IPS-20b (cell line): Measurements from ENCODE around the gene CCDC70.

Experiments
- H3K27ac ChIP-seq: one replicate; pipeline ENCODE4 v1.5.1; 2013; ENCODE audit warnings: low read length
- H3K27me3 ChIP-seq: 2 replicates; pipeline ENCODE4 v1.6.1; 2013; ENCODE audit warnings: mild to moderate bottlenecking, low read length, inconsistent platforms; ENCODE audit not compliant: insufficient read depth
- H3K36me3 ChIP-seq: 2 replicates; pipeline ENCODE4 v1.6.1; 2013; ENCODE audit warnings: low read depth, mild to moderate bottlenecking, inconsistent platforms, low read length, moderate library complexity; ENCODE audit not compliant: insufficient read depth
- H3K4me1 ChIP-seq: 2 replicates; pipeline ENCODE4 v1.6.1; 2013; ENCODE audit warnings: mild to moderate bottlenecking, control low read depth, inconsistent platforms, low read length, moderate library complexity; ENCODE audit not compliant: insufficient read depth
- H3K4me3 ChIP-seq: 2 replicates; pipeline ENCODE4 v1.5.1; 2013; ENCODE audit warnings: mild to moderate bottlenecking, low read length, inconsistent platforms
- H3K9ac ChIP-seq: 2 replicates; pipeline ENCODE4 v1.6.1; 2013; ENCODE audit warnings: low read depth, mild to moderate bottlenecking, inconsistent platforms, low read length, moderate library complexity
- H3K9me3 ChIP-seq: 2 replicates; pipeline ENCODE4 v1.6.1; 2013; ENCODE audit warnings: mild to moderate bottlenecking, low read depth, low read length, inconsistent platforms; ENCODE audit not compliant: insufficient read depth

The CCDC70 gene

DNA sequence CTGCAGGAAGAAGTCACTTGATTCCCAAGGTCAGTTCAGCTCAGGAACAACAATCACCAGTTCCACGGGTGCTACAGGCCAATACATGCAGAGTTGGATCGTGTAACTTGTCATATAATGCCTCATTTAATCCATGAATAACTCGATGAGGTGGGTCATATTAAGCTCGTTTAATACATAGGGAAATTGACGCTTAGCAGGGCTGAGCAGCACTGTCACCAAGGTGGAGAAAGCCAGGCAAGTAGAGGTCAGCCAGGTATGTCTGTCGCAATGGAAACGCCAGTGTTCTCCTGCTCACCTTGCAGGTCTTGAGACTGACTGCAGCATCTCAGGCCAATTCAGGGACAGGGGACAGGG, 52.3 kb downstream of the CCDC70 start:
- Histone ChIP-seq H3K27ac (no peak overlapping the region), H3K4me1 (no peaks in the 10 kb centered on the region), H3K9ac (no peak overlapping the region)

More for the DNA sequence above, 52.3 kb downstream of the CCDC70 start:
- H3K4me3 ChIP-seq = no peak overlapping the region
- no peaks in the 10 kb centered on the region for H3K9me3 ChIP-seq
- H3K36me3 ChIP-seq = no peaks in the 10 kb centered on the region
- H3K27me3 ChIP-seq = no peaks in the 10 kb centered on the region
